B cell (primary cell): ENCODE measurements around the gene LYRM1. TPM values are rescaled to one million over a fixed set of nuclear protein-coding genes. Genes with fewer than 3 reads are reported as not detected.
A peak's percentile ranks its signal among the peaks of the same experiment; 100 is the strongest.

Experiments used
- ATAC-seq: fragments of 200-7000 bp; cut with Tn5 transposase; one replicate; pipeline ENCODE4 v1.10.0; 2021; ENCODE audit warnings: low read depth, mild to moderate bottlenecking, moderate number of reproducible peaks, moderate library complexity
- CTCF ChIA-PET: fragments of 350-600 bp; sonication (Branson Sonifier 250); formaldehyde crosslinking; loops from one replicate; lab custom pipeline; 2021; ENCODE audit warnings: antibody characterized with exemption, inconsistent platforms; lab: Charles Lee
- POLR2A ChIA-PET: fragments of 350-600 bp; sonication (Branson Sonifier 250); formaldehyde crosslinking; loops from one replicate; lab custom pipeline; 2021; ENCODE audit warnings: antibody characterized with exemption; lab: Charles Lee
- DNase-seq: peaks from one replicate; pipeline ENCODE4 v3.0.0; 2013
- H2AFZ ChIP-seq: 2 replicates; pipeline ENCODE4 v1.6.1; 2012; ENCODE audit warnings: mild to moderate bottlenecking, low read depth, low read length; ENCODE audit not compliant: insufficient read depth, poor library complexity, severe bottlenecking
- H3K27ac ChIP-seq, 2 donors: 1 replicate in 1 of 2; 2 replicates in 1 of 2; pipeline ENCODE4 v1.5.1; 2012 to 2013; ENCODE audit warnings: low read length in 2 of 2, mild to moderate bottlenecking in 2 of 2, moderate library complexity in 1 of 2
- H3K27me3 ChIP-seq, 4 experiments: fragments of 200-600 bp in 1 of 4; sonication (generic) in 1 of 4; replicated peaks in 1 of 4; 1 replicate in 2 of 4; 2 replicates in 2 of 4; pipeline versions ENCODE4 v1.6.1 to v1.7.0; 2013 to 2016; ENCODE audit warnings: low read length in 3 of 4, mild to moderate bottlenecking in 2 of 4, mixed read lengths in 1 of 4, moderate library complexity in 1 of 4; ENCODE audit not compliant: insufficient read depth in 4 of 4, control insufficient read depth in 3 of 4; ENCODE audit errors: control extremely low read depth in 1 of 4
- H3K36me3 ChIP-seq, 2 experiments: replicated peaks in 1 of 2; 1 replicate in 1 of 2; 2 replicates in 1 of 2; pipeline versions ENCODE4 v1.6.1 to v1.7.1; 2013; ENCODE audit warnings: low read length in 1 of 2; ENCODE audit not compliant: insufficient read depth in 2 of 2, control insufficient read depth in 1 of 2; ENCODE audit errors: control extremely low read depth in 1 of 2, extremely low read depth in 1 of 2
- H3K4me1 ChIP-seq, 2 donors: fragments of 200-600 bp in 1 of 2; sonication (generic) in 1 of 2; 1 replicate in 1 of 2; 2 replicates in 1 of 2; pipeline versions ENCODE4 v1.5.1 to v1.6.1; 2013 to 2017; ENCODE audit warnings: low read length in 2 of 2; ENCODE audit not compliant: control insufficient read depth in 2 of 2, insufficient read depth in 2 of 2
- H3K4me2 ChIP-seq: replicated peaks from 2 replicates; pipeline ENCODE3; 2012; ENCODE audit warnings: mild to moderate bottlenecking, low read depth, low read length; ENCODE audit not compliant: poor library complexity, severe bottlenecking
- H3K4me3 ChIP-seq, 5 experiments: fragments of 200-600 bp in 1 of 5; sonication (generic) in 1 of 5; 1 replicate in 3 of 5; 2 replicates in 2 of 5; pipeline versions ENCODE4 v1.5.1 to v1.7.0; 2011 to 2016; ENCODE audit warnings: low read length in 4 of 5, mild to moderate bottlenecking in 4 of 5, low read depth in 2 of 5, control low read depth in 1 of 5, moderate library complexity in 1 of 5; ENCODE audit not compliant: insufficient read depth in 1 of 5; ENCODE audit errors: control extremely low read depth in 1 of 5, extremely low read depth in 1 of 5
- H3K79me2 ChIP-seq: fragments of 200-600 bp; sonication (generic); one replicate; pipeline ENCODE4 v1.6.0; 2016; ENCODE audit warnings: low read length; ENCODE audit not compliant: control insufficient read depth, insufficient read depth
- H3K9ac ChIP-seq: fragments of 200-600 bp; sonication (generic); 2 replicates; pipeline ENCODE4 v1.6.1; 2017; ENCODE audit warnings: mild to moderate bottlenecking, low read length, moderate library complexity
- H3K9me3 ChIP-seq, 3 donors: one replicate each; pipeline versions ENCODE4 v1.6.1 to v1.7.1; 2013; ENCODE audit warnings: low read length in 2 of 3; ENCODE audit not compliant: control insufficient read depth in 2 of 3, insufficient read depth in 1 of 3; ENCODE audit errors: control extremely low read depth in 1 of 3
- H4K20me1 ChIP-seq: 2 replicates; pipeline ENCODE4 v1.6.0; 2012; ENCODE audit warnings: mild to moderate bottlenecking, low read length; ENCODE audit not compliant: insufficient read depth, control insufficient read depth, poor library complexity, severe bottlenecking
- H3K27ac Mint-ChIP-seq: one replicate; pipeline ENCODE4 v1.8.0; 2021; ENCODE audit warnings: mixed read lengths
- H3K27me3 Mint-ChIP-seq: one replicate; pipeline ENCODE4 v1.8.0; 2021; ENCODE audit warnings: mixed read lengths
- H3K4me1 Mint-ChIP-seq: one replicate; pipeline ENCODE4 v1.8.0; 2021; ENCODE audit warnings: mixed read lengths
- H3K4me3 Mint-ChIP-seq: one replicate; pipeline ENCODE4 v1.8.0; 2021; ENCODE audit warnings: mixed read lengths
- H3K9me3 Mint-ChIP-seq: one replicate; pipeline ENCODE4 v1.8.0; 2022; ENCODE audit warnings: mixed read lengths; ENCODE audit not compliant: insufficient read depth
- CTCF ChIP-seq: fragments of 200-600 bp; IDR thresholded peaks from one replicate; pipeline ENCODE4 v1.8.0; 2022; ENCODE audit warnings: antibody characterized with exemption, mild to moderate bottlenecking
- EZH2 ChIP-seq: IDR thresholded peaks from 2 replicates; pipeline ENCODE4 v1.6.1; 2012; ENCODE audit warnings: borderline replicate concordance, low read depth, mild to moderate bottlenecking, moderate library complexity, low read length; ENCODE audit not compliant: insufficient read depth, poor library complexity, severe bottlenecking
- WGBS: methylation state at CpG from one replicate; pipeline ENCODE4 v1.1.5; 2013; ENCODE audit warnings: missing lambda C conversion rate; ENCODE audit not compliant: insufficient coverage; 5-methylcytosine and 5-hydroxymethylcytosine counted together
- intact Hi-C: fragments of 100-400 bp; cut with micrococcal nuclease; formaldehyde crosslinking; loops from one replicate; pipeline ENCODE4 v1.10.0; 2022
- polyA plus RNA-seq: library from polyadenylated mRNA; depleted of rRNA; stranded (reverse); fragments of >200 nt; gene quantifications from 2 replicates; pipeline ENCODE4 v1.2.3, GENCODE V29; 2012
- total RNA-seq, 2 donors: library from RNA; stranded (reverse); fragments of 120-200 nt in 1 of 2; gene quantifications; 1 replicate in 1 of 2; 2 replicates in 1 of 2; pipeline versions ENCODE4 v1.2.3 to v1.2.4, GENCODE V29; 2013 to 2022

Gene LYRM1
- total and polyA plus RNA-seq, 2 donors (not counting 1 experiment from before 2014, with no cell fraction given) = 20.0 to 21.8 TPM

DNA sequence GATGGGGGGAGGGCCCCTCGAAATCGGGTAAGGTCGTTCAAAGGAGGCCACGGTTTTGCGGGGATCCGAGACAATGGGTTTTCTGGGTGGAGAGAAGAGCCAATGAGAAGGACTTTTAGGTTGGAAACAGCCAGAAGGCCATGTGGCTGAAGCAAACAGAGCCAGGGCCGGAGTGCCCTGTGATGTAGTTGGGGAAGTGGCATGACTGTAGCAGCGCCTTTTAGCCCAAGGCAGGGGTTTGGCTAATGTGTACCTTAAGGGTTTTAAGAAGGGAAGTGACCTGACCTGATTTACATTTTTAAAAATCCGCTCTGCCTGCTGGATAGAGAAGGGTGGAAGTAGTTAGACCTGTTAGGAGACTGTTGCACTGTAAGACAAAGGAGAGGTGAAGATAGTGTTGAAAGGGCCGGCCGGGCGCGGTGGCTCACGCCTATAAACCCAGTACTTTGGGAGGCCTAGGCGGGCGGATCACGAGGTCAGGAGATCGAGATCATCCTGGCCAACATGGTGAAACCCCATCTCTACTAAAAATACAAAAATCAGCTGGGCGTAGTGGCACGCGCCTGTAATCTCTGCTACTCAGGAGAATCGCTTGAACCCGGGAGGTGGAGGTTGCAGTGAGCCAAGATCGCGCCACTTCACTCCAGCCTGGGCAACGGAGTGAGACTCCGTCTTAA is 1.0 kb downstream of the LYRM1 start:
- H3K4me1 ChIP-seq = peaks cover 52% of the 10 kb centered on the region in 2 donors
- H4K20me1 ChIP-seq = peaks cover 20% of the 10 kb centered on the region
- peak overlapping the region; percentile 90 for H3K4me2 ChIP-seq
- H2AFZ ChIP-seq = peak overlapping the region; percentile 86
- intact Hi-C loops = loop anchor here (10.0 kb wide), 3 partner anchors 653 to 1347 kb away; partner anchors contain the start of gene VPS35L
- peak overlapping the region; percentile 89 to 96 (median 95) for H3K4me3 ChIP-seq
- peak; percentile 9 for ATAC-seq
- POLR2A ChIA-PET = interaction anchor here (0.6 to 1.9 kb wide), 2 partner anchors 27 to 191 kb away, joined by 6 to 11 read pairs; no protein-coding TSS in a partner anchor
- no peaks in the 10 kb centered on the region for H3K27me3 ChIP-seq
- Mint-ChIP-seq H3K4me3 (peak overlapping the region; percentile 94), H3K9me3 (no peaks in the 10 kb centered on the region), H3K27ac (peak overlapping the region; percentile 95), H3K27me3 (no peaks in the 10 kb centered on the region), H3K4me1 (peaks cover 72% of the 10 kb centered on the region)
- peak overlapping the region; percentile 98 for H3K9ac ChIP-seq
- TF ChIP-seq CTCF (no peak), EZH2 (no peak)
- WGBS = 18% methylated on average over 15 of the region's 27 CpGs
- CTCF ChIA-PET = no interaction called here
- peak; percentile 76 for DNase-seq
- peaks cover 56% of the 10 kb centered on the region for H3K79me2 ChIP-seq
- H3K27ac ChIP-seq = peak overlapping the region; percentile 77 to 96
- H3K36me3 ChIP-seq = no peaks in the 10 kb centered on the region
- H3K9me3 ChIP-seq = no peaks in the 10 kb centered on the region

DNA sequence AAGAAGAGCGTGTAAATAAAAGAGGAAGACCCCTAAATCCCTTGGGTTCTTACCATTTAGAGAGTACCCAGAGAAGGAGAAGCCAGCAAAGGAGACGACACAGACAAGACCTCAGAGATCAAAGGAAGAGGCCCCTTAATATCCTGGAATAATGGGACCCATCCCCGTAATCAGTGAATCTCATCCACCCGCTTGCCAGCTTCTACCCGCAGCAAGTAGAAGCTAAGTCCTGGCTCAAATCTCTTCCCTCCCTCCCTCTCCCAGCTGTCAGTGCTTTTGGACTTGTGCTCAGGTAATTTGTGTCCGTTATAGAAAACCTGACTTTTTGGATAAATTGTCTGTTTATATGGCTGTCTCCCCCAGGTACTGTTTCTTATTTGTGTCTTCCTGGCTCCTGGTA is 1.9 kb downstream of the LYRM1 start:
- intact Hi-C loops = loop anchor here (10.0 kb wide), 3 partner anchors 652 to 1348 kb away; partner anchors contain the start of gene VPS35L
- DNase-seq = no peak
- no peaks in the 10 kb centered on the region for H3K9me3 ChIP-seq
- H2AFZ ChIP-seq = no peak overlapping the region
- no peak overlapping the region for H3K27ac ChIP-seq
- peaks cover 57% of the 10 kb centered on the region for H3K79me2 ChIP-seq
- H3K9me3 Mint-ChIP-seq = no peaks in the 10 kb centered on the region
- peak overlapping the region; percentile 90 for H3K4me2 ChIP-seq
- H3K27ac Mint-ChIP-seq = peak overlapping the region; percentile 95
- ATAC-seq = no peak
- TF ChIP-seq EZH2 = no peak
- no peak for TF ChIP-seq CTCF
- H3K27me3 Mint-ChIP-seq = no peaks in the 10 kb centered on the region
- peaks cover 52% of the 10 kb centered on the region in 2 donors for H3K4me1 ChIP-seq
- POLR2A ChIA-PET = no interaction called here
- peaks cover 72% of the 10 kb centered on the region for H3K4me1 Mint-ChIP-seq
- no peaks in the 10 kb centered on the region for H3K36me3 ChIP-seq
- CTCF ChIA-PET = no interaction called here
- H3K27me3 ChIP-seq = no peaks in the 10 kb centered on the region
- WGBS = 93% methylated on average over 3 of the region's 6 CpGs
- H4K20me1 ChIP-seq = peaks cover 28% of the 10 kb centered on the region
- H3K9ac ChIP-seq = no peak overlapping the region
- peak overlapping the region; percentile 94 for H3K4me3 Mint-ChIP-seq
- H3K4me3 ChIP-seq = no peak overlapping the region
